Eye (tissue), 1 donor: ENCODE data around the gene NAP1L5.

Experiments used
- DNase-seq: peaks from one replicate; pipeline ENCODE4 v3.0.0-alpha.2; 2015

The NAP1L5 gene

GRCh38 chr4:88659055-88659889, 38.4 kb downstream of the NAP1L5 start:
- DNase-seq = peak; percentile 60

GRCh38 chr4:88655226-88655625, 42.4 kb downstream of the NAP1L5 start:
- no peak for DNase-seq

GRCh38 chr4:88653371-88653946, 44.2 kb downstream of the NAP1L5 start:
- DNase-seq = no peak

GRCh38 chr4:88649716-88650115, 47.9 kb downstream of the NAP1L5 start:
- DNase-seq = no peak

- DNase-seq = no peak
Observed at GRCh38 chr4:88646528-88647280, 50.9 kb downstream of the NAP1L5 start.

- no peak for DNase-seq
Observed at GRCh38 chr4:88645994-88646393, 51.6 kb downstream of the NAP1L5 start.
